Stimulated activated CD8-positive, alpha-beta memory T cell treated with anti-CD3 and anti-CD28 coated beads, Interleukin-12 subunit alpha, Interleukin-12 subunit beta, amount 100 ng/mL, for 24 hours (primary cell): ENCODE results near the gene CCDC102B.
"Not testable (repeated sequence)": the region's sequence is repeated elsewhere in the genome, so short reads cannot be mapped to it uniquely, and the experiment has no call there.

Experiments used
- DNase-seq: peaks from one replicate; pipeline ENCODE4 v3.0.0-alpha.2; 2020; ENCODE audit errors: extremely low read depth

Gene CCDC102B

DNA sequence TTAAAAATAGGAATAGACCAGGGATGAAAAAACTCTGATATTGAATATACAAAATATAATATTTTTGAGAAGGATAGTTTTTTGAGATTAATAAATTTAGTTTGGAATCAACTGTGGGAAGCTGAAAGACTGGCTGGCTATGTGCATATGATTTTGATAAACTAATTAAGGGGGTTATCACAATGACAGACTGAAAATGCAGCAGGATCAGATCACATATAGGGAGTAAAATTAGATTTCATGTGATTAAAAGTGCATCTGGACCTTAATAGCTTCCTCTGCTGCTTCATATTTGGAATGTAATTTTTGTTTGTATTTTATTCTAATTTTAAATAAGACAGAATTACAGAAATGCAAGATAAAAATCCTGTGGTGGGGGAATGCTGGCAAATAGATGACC, 111.7 kb downstream of the CCDC102B start:
- no peak for DNase-seq

DNA sequence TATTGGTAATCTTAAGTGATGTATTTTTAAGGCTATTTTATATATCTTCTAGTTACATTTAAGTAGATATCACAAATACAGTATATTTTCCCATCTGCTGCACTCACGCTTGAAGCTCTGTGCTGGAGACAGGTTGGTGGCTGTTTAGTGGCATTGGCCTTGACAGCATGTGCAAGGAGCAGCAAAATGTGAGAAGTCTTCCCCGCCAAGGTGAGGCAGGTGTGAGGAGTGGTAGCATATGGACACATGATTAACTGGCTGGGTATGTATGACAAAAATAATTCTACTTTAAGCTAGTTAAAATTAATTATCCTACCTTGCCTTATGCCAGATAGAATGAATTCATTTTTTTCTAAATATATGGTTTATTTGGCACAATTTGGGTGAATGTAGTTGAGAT, 117.2 kb downstream of the CCDC102B start:
- no peak for DNase-seq

DNA sequence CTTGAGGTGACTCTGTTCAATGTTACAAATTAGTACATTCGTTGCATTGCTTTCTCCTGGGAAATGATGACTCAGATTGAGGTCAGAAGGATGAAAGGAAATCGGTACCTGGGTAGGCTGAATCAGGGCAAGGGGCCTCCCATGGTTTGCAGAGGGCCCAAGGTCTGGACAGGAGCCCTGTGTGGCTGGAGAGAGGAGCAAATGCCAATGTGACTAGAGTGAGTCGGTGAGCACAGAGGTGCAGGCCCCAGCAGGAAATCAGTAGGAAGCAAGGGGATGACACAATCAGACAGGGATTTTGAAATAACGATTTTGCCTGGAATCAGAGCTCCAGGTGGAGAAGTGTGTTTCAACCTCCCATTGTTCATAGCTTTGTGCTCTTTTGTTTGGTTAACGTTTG, 118.9 kb downstream of the CCDC102B start:
- DNase-seq: no peak

DNA sequence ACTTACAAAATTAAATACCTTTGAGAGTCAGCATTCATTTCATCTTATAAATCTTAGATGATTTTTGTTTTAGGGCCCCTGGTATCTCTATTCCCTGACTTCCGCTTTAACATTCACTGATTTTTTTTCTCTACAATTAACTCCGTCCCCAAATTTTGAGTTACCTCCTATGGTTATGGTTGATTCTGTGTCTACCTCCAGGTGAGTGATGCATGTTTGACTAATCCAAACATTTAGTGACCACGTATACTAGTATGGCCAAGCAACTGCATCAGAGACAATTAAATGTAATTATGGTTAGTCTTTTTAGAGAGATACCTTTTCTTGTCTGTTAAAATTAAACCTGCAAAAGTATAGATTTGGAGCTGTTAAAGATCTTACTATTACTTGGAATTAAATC, 120.3 kb downstream of the CCDC102B start:
- no peak for DNase-seq

DNA sequence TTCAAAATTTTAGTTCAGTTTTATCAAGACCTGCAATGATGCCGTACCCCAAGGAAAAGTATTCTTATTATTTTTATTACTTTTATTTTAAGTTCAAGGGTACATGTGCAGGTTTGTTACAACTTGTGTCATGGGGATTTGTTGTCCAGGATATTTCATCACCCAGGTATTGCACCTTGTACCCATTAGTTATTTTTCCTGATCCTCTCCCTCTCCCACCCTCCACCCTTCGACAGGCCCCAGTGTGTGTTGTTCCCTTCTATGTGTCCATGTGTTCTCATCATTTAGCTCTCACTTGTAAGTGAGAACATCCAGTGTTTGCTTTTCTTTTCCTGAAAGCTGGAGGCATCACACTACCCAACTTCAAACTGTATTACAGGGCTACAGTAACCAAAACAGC, 122.0 kb downstream of the CCDC102B start:
- DNase-seq: no peak

DNA sequence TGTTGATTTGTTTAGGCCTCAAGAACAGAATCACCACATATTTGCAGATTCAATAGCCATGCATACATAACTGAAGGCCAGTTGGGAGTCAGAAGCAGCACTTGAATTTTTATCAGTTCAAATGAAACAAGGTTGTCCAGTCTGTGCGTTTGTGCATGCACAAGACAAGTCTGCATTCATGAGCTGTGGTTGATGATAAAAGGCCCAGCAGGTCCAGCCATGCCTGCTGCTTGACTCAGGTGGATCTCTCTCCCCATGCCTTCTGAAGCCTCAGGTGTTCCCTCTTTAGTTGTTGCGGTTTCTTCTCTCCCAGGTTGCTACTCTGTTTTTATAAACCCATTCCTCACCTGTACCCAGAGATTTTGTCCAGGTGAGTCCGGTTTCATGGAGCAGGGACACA, 124.5 kb downstream of the CCDC102B start:
- DNase-seq: no peak

DNA sequence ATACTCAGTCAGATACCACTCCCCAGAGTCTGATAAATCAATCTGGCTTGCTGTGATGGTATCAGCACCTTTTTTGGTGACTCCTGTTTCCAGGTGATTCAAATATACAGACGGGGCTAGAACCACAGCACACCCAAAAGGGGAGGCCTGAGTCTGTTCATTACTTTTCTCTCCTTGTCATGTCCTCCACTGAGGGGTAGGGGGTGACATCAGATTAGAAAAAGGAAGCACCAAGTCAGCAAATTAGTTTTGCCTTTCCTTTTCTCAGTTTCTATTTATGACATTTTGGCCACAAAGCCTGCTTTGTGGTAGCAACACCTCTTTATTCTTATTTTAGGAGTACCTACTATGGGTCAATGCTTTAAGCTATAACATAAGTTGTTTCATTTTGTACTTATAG, 127.4 kb downstream of the CCDC102B start:
- no peak for DNase-seq

DNA sequence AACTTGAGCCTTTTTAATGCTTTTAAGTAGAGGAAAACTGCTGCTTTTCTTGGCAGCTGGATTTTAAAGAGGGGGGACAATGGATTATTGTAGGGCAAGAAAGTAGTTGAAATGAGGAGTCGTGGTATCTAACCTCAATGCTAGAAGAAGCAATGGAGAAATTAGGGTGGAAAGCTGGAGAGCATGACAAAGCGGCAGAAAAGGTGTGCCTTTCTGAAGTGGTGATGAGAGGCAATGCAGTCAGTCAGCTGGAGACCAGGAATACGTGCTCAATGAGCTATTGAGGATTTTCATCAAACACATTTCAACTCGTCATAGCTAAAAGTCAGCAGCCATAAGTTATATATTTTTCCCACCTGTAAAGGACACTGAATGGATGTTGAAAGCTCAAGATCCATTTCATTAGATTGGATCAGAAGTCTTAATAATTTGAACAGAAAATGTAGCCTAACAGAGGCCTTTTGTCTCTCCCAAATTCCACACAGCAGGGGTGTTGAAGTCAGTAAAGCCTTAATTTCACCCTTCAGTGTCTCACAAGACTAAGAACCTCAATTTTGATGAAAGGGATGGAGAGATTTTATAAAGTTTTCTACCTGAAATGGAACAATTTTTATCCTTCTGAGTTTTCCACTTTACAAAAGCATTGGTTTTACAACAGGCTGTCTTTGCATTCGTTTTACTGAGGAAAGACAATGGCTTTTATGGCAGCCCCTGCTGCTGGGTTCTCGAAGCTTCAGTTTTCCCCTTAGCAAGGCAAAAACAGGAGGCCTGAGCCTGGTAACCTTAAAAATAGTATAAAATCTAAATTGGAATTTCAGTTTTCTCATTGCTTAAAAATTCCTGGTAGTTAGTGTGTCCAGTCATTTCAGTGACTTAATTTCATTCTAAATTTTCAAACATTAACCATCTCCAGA, 131.1 kb downstream of the CCDC102B start:
- DNase-seq: no peak

DNA sequence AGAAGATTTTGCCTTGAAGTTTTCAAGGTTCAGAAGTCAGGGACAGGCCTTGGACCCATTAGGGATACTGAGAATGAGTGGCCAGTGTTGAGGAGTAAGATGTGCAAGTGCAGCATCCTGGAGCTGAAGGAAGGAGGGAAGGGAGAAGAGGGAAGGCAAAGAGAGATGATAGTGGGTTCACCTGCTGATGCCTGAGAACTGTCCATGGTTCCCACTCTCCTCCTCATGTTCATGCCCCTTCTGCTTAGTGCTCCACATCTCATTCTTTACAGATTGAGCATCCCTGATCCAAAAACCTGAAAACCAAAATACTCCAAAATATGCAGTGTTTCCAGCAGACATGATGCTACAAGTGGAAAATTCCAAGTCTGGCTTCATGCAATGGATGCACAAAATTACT, 137.8 kb downstream of the CCDC102B start:
- no peak for DNase-seq

DNA sequence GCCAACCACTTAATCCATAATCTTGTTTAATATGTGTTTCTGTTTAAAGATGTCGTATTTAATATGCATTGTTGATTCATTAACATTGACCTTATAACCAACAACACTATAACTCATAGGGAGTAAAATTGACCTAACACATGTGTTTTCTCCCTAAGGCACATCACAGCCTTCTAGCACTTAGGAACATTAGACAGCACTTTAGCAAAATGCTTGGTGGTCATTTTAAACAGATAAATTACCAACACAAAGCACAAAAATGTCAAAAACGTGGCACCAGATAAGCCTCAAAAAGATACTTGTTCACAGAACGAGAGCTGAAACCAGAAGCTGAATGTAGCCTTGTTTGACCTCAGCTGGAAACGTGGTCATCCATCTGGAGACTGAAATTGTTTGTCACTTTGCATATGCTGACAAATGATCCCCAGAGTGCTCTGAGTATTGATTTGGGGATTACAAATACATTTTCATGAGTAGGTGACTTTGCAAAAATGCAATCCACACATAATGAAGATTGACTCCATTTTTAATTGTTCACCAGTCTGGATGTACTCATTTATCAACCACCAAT, 139.2 kb downstream of the CCDC102B start:
- no peak for DNase-seq

DNA sequence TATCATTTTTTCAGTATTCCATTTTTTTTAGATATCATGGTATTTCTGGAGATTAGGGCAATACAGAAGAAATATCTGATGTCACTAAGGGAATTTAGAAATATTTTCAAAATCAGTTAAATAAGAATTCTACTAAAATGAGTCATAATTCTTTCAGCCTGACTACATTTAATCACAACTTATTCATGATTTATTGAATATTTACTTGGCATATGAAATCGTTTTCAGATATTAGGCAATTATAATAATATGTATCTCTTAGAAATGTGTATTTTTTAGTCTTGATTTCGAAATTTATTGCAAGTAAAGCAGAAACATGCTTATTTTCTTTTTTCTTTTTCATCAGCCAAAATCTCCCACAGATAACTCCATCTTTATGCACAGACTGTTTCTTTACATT, 142.2 kb downstream of the CCDC102B start:
- DNase-seq: no peak

DNA sequence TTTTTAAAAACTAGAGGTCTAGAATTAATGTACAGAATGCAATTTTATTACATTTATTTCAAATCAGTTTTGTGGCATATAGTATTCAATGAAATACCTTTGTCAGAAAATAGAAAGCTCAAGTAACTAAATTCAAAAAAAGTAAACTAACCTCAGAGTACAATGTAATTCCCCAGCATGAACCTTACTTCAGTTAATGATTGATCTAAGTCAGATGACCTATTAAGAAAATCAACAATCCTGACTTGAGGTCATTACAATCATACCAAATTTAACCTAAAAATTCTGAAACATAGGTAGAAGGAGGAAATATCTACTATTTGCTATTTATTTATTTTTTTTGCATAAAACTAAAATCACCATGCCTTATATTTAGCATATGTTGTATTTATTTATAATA, 142.9 kb downstream of the CCDC102B start:
- DNase-seq: no peak

DNA sequence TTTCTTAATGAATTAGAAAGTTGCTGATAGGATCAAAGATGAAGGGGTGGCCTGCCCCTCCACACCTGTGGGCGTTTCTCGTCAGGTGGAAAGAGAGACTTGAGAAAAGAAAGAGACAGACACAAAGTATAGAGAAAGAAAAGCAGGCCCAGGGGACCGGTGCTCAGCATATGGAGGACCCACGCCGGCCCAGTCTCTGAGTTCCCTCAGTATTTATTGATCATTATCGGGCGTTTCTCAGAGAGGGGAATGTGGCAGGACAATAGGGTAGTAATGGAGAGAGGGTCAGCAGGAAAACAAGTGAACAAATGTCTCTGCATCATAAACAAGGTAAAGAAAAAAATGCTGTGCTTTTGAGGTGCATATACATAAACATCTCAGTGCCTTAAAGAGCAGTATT, 144.3 kb downstream of the CCDC102B start:
- no peak for DNase-seq

DNA sequence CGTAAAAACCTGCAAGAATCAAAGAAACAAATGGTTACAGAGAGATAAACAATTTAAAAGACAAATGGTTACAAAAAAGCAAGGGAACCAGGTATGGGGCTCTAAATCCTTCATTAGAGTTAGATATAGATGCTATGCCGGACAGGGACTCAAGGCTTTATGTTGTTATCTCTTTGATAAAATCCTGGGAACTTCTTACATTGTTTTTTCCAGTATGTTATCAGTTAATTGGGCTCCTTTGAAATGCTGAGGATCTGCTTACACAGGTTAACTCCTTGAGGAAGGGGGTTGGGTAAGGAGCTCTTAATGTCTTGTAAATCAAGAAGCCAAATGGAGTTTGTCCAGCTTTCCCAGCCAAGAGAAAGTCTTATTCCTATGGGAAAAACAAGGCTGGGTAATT, 146.0 kb downstream of the CCDC102B start:
- not testable (repeated sequence) for DNase-seq

DNA sequence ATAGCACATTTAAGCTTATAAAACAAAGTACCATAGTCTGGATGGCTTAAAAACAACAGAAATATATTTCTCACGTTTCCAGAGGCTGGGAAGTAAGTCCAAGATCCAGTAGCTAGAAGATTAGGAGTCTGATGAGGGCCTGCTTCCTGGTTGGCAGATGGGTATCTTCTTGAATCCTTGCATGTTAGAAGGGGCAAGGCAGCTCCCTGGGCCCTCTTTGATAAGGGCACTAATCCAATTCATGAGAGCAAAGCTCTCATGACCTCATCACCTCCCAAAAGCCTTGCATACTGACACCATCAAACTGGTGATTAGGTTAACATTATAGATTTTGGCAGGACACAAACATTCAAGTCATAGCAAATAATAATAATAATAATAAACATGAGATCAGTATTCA, 146.4 kb downstream of the CCDC102B start:
- no peak for DNase-seq

DNA sequence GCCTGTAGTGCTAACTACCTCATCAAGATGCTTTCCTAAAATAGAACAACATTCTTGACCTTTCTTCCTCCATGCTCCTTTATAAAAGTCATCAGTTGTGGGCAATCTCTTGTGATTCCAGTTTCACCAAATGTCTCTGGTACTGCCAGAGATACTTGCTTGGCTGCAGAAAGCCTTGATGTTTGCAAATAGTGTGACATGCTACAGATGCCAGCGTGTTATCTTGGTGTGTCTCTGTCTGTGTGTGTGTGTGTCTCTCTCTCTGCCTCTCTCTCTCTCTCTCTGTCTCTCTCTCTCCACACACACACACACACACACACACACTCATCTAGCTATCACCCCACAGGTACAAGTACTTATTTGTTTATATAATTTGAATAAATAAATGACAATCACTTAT, 146.9 kb downstream of the CCDC102B start:
- no peak for DNase-seq

DNA sequence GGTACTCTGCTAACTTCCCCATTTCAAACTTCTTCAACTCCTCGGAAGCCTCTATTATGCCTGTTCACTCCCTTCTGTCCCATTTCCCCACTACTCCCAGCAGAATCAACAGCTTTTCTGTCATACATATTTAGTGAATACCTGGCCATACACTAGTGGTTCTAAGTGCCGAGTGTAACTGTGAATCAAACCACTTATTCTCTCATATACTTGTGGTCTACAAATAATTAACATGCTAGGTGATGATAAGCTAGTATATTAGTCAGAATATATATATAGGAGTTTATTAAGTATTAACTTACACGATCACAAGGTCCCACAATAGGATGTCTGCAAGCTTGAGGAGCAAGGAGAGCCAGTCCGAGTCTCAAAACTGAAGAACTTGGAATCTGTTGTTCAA, 150.7 kb downstream of the CCDC102B start:
- DNase-seq: no peak

DNA sequence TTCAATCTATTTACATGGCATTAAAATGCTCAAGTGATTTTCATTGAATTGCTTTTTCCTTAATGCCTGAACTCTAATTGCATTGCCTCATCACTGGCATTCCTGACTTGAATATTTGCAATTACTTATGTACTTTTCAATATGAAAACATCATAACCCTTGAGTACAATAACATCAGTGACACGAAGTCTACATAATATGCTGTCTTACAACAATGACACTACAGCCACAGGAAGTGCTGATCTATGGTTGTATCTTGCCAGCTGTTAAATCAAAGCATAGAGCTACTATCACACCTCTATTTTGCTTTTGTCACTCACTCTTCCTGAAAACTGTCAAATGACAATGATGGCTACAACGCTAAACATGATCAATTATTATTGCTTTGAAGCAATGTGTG, 156.9 kb downstream of the CCDC102B start:
- no peak for DNase-seq

DNA sequence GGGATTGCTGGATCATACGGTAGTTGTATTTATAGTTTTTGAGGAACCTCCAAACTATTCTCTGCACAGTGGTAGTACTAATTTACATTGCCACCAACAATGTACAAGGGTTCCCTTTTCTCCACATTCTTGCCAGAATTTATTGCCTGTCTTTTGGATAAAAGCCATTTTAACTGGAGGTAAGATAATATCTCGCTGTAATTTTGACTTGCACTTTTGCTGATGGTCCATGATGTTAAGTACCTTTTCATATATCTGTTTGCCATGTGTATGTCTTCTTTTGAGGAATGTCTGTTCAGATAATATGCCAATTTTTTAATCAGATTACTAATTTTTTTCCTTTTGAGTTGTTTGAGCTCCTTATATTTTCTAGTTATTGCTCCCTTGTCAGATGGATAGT, 158.8 kb downstream of the CCDC102B start:
- DNase-seq: no peak

DNA sequence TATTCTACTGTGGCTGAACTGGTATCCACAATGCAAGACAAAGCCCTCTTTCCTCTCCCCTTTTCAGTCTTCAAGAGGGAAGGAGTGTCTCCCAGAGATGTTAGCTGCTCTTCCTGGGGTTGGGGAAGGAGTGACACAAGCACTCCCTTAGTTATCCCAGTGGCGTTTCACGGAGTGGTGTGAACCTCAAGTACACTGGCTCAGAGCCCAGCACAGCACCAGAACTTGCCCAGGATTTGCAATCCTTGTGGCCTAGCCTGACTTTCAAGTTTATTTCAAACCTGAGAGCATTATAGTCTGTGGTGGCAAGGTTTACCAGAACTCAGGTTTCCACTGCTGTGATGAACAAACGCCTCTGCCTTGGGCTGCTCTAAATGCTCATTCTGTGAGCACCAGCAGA, 162.5 kb downstream of the CCDC102B start:
- no peak for DNase-seq

DNA sequence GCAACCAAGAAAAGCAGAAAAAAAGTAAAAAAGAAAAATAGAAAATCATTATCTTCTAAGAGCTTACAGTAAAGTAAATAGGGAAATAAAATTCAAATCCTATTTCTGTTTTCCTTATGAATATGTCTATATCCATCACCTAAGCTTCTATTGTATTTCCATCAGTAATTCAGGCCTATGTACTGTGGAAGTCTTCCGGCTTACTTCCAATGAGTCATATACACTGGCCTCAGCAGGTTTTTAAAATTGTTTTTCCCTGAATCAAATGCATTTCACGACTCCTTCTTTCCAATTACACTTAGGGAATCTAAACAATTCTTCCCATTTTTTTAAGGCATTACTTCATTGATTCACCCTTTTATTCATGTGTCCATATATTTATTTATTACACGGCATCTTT, 164.7 kb downstream of the CCDC102B start:
- DNase-seq: no peak

DNA sequence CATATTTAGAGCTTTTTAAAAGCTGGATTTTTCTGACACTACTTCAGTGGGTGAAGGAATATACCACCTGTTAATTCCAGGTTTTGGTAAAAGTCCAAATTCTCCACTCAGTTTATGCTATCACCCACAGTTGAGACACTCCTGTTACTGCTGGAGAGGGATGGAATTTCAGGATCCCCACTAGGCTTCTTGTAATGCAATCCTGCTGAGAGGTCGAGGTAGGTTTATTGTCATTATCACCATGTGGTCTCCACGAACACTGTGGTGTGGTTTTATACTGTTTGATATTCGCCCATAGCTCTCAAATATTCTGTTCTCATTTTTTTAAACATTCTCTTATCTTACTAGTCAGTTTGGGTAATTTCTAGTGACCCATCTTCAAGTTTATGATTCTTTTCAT, 167.9 kb downstream of the CCDC102B start:
- DNase-seq: no peak

DNA sequence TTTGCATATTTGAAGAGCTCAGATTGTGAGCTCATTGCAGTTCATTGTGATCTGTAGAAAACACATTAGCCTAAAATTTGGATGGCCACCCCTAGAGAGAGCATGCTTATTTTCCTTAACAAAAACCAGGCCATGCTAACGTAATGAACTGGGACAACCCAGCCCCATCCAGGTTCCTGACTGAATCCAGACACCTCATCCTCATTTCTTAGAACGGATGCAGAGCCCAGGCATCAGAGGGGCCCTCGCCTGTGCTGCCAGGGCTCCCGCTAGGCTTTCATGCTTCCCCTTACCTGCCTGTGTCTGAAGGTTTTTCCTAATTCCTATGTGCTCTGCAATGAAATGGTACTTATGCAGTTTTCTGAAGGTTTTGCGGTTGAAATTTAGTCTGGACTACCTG, 171.1 kb downstream of the CCDC102B start:
- DNase-seq: no peak

DNA sequence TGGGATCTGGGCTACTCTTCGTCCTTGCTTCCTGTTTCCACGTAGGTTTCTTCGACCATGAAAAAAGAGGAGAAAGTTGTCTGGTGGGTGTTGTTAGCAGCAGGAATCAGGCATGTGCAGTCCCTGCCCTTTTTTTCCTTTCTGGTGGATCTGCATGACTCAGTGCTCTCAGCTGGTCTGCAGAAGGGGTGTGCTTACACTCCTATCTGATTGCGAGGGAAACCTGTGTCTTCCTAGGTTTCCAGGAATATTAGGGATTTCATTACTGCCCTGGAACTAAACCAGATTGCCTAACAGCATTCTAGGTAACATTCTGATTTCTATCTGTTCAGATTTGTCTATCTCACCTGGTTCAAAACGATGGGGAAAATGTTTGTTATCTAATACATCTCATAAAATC, 174.3 kb downstream of the CCDC102B start:
- DNase-seq: no peak
